Measurements from ENCODE around the gene HMCN2.

GRCh38 chr9:130383350-130383715 is 117.8 kb downstream of the HMCN2 start:
- no peak for TF ChIP-seq EZH2 (IDR thresholded peaks at IDR 0.05)
- no peak for TF ChIP-seq POLR2AphosphoS5 (IDR thresholded peaks at IDR 0.05; ENCODE audit: borderline replicate concordance, low read depth, low read length)
